Measurements from ENCODE around the gene SGPL1. TPM values are rescaled to one million over a fixed set of nuclear protein-coding genes. Genes with fewer than 3 reads are reported as not detected.

SGPL1 gene
- total RNA-seq, 4 donors from 2014 or later: 24.9 to 65.4 (median 61.3) TPM

GRCh38 chr10:70786799-70787415 lies 28.8 kb upstream of the SGPL1 start:
- intact Hi-C loops (cut with DNase I; ENCODE audit: low total_unique reads): no loop called here
- H3K4me1 ChIP-seq: no peaks in the 10 kb centered on the region
- no peaks in the 10 kb centered on the region for H3K9me3 ChIP-seq
- 56 to 65% methylated on average over 2 to 5 of the region's 5 CpGs for WGBS, 2 donors (ENCODE audit: low coverage in 1 of 2)
- no peak for DNase-seq
- no peaks in the 10 kb centered on the region for H3K36me3 ChIP-seq
- TF ChIP-seq POLR2A (IDR thresholded peaks at IDR 0.05) (no peak), POLR2AphosphoS5 (IDR thresholded peaks at IDR 0.05) (no peak), CTCF (IDR thresholded peaks at IDR 0.05) (no peak), EP300 (IDR thresholded peaks at IDR 0.05; ENCODE audit: low read depth) (no peak)
- in situ Hi-C loops (cut with MboI; ENCODE audit: low pct_ligation_motif_present in 1 of 4, low pct_unique_long_range_greater_than_20kb in 1 of 4, low sequenced_read_pairs in 3 of 4): no loop called here
- H3K27me3 ChIP-seq: no peaks in the 10 kb centered on the region
- no peak overlapping the region for H3K4me3 ChIP-seq
- no peak overlapping the region for H3K27ac ChIP-seq

GRCh38 chr10:70791386-70792039 lies 24.2 kb upstream of the SGPL1 start:
- in situ Hi-C loops (cut with MboI; ENCODE audit: low pct_ligation_motif_present in 1 of 4, low pct_unique_long_range_greater_than_20kb in 1 of 4, low sequenced_read_pairs in 3 of 4): no loop called here

GRCh38 chr10:70795613-70796012 lies 20.1 kb upstream of the SGPL1 start:
- H3K36me3 ChIP-seq: no peaks in the 10 kb centered on the region
- DNase-seq: no peak
- H3K27me3 ChIP-seq: peaks cover 10% of the 10 kb centered on the region
- H3K4me3 ChIP-seq: no peak overlapping the region
- H3K9me3 ChIP-seq: no peaks in the 10 kb centered on the region
- H3K27ac ChIP-seq: no peak overlapping the region
- WGBS, 2 donors (ENCODE audit: low coverage in 1 of 2): 88% methylated on average over 1 of the region's 1 CpG; no CpG with 5 or more reads in 1 of the 2 donors
- TF ChIP-seq POLR2A (IDR thresholded peaks at IDR 0.05) (no peak), CTCF (IDR thresholded peaks at IDR 0.05) (no peak), EP300 (IDR thresholded peaks at IDR 0.05; ENCODE audit: low read depth) (no peak), POLR2AphosphoS5 (IDR thresholded peaks at IDR 0.05) (no peak)
- intact Hi-C loops (cut with DNase I; ENCODE audit: low total_unique reads) (no loop called here), in situ Hi-C loops (cut with MboI; ENCODE audit: low pct_ligation_motif_present in 1 of 4, low pct_unique_long_range_greater_than_20kb in 1 of 4, low sequenced_read_pairs in 3 of 4) (no loop called here)
- H3K4me1 ChIP-seq: no peaks in the 10 kb centered on the region

More at GRCh38 chr10:70791386-70792039, 24.2 kb upstream of the SGPL1 start:
- H3K4me3 ChIP-seq: no peak overlapping the region
- H3K36me3 ChIP-seq: no peaks in the 10 kb centered on the region
- no peaks in the 10 kb centered on the region for H3K9me3 ChIP-seq
- TF ChIP-seq POLR2AphosphoS5 (IDR thresholded peaks at IDR 0.05): no peak
- TF ChIP-seq EP300 (IDR thresholded peaks at IDR 0.05; ENCODE audit: low read depth): no peak
- TF ChIP-seq CTCF (IDR thresholded peaks at IDR 0.05): no peak
- no peak for TF ChIP-seq POLR2A (IDR thresholded peaks at IDR 0.05)
- intact Hi-C loops (cut with DNase I; ENCODE audit: low total_unique reads): no loop called here
- no peak for DNase-seq
- H3K4me1 ChIP-seq: no peaks in the 10 kb centered on the region
- H3K27me3 ChIP-seq: no peaks in the 10 kb centered on the region
- H3K27ac ChIP-seq: no peak overlapping the region
- 77% methylated on average over 5 of the region's 5 CpGs for WGBS, 2 donors (ENCODE audit: low coverage in 1 of 2)

GRCh38 chr10:70797840-70798239 lies 17.9 kb upstream of the SGPL1 start:
- no peak overlapping the region for H3K27ac ChIP-seq
- intact Hi-C loops (cut with DNase I; ENCODE audit: low total_unique reads): no loop called here
- H3K9me3 ChIP-seq: no peaks in the 10 kb centered on the region
- TF ChIP-seq POLR2A (IDR thresholded peaks at IDR 0.05): no peak
- TF ChIP-seq POLR2AphosphoS5 (IDR thresholded peaks at IDR 0.05): no peak
- no peak for TF ChIP-seq CTCF (IDR thresholded peaks at IDR 0.05)
- TF ChIP-seq EP300 (IDR thresholded peaks at IDR 0.05; ENCODE audit: low read depth): no peak
- DNase-seq: no peak
- H3K4me1 ChIP-seq: no peaks in the 10 kb centered on the region
- no peak overlapping the region for H3K4me3 ChIP-seq
- no peaks in the 10 kb centered on the region for H3K36me3 ChIP-seq
- WGBS, 2 donors (ENCODE audit: low coverage in 1 of 2): 89% methylated on average over 7 of the region's 7 CpGs; no CpG with 5 or more reads in 1 of the 2 donors
- in situ Hi-C loops (cut with MboI; ENCODE audit: low pct_ligation_motif_present in 1 of 4, low pct_unique_long_range_greater_than_20kb in 1 of 4, low sequenced_read_pairs in 3 of 4): no loop called here
- peaks cover 10% of the 10 kb centered on the region for H3K27me3 ChIP-seq
